H1 (cell line): ENCODE data around the gene MEGF11. TPM values are rescaled to one million over a fixed set of nuclear protein-coding genes. Genes with fewer than 3 reads are reported as not detected.

Experiments
- CTCF ChIA-PET: fragments of 300-600 bp; sonication (Branson Sonifier 250); formaldehyde crosslinking; loops from one replicate; lab custom pipeline; 2021; ENCODE audit not compliant: partially characterized antibody; lab: Charles Lee
- POLR2A ChIA-PET: fragments of 300-600 bp; sonication (Branson Sonifier 250); formaldehyde crosslinking; loops from one replicate; lab custom pipeline; 2021; ENCODE audit warnings: inconsistent platforms; ENCODE audit not compliant: partially characterized antibody; lab: Charles Lee
- DNase-seq, 2 experiments: peaks; one replicate each; pipeline versions ENCODE4 v3.0.0 to v3.0.0-alpha.2; 2010 to 2022; ENCODE audit warnings: low spot score in 2 of 2, low read depth in 1 of 2, mixed read lengths in 1 of 2
- FAIRE-seq: peaks from 2 replicates; lab custom pipeline; 2011; peaks lifted over from hg19 to GRCh38; lab: Jason Lieb, UNC
- H2AFZ ChIP-seq: 2 replicates; pipeline ENCODE4 v1.8.1; 2012; ENCODE audit warnings: low read length, inconsistent platforms
- H2AK5ac ChIP-seq: 2 replicates; pipeline ENCODE4 v1.6.1; 2013; ENCODE audit warnings: low read depth, low read length
- H2BK120ac ChIP-seq: replicated peaks from 2 replicates; pipeline ENCODE3; 2013; ENCODE audit warnings: low read depth, low read length, inconsistent platforms
- H2BK12ac ChIP-seq: 2 replicates; pipeline ENCODE4 v1.6.1; 2013; ENCODE audit warnings: low read depth, low read length
- H2BK15ac ChIP-seq: 2 replicates; pipeline ENCODE4 v1.6.1; 2013; ENCODE audit warnings: low read length
- H2BK20ac ChIP-seq: 2 replicates; pipeline ENCODE4 v1.6.1; 2013; ENCODE audit warnings: low read length
- H2BK5ac ChIP-seq: 2 replicates; pipeline ENCODE4 v1.6.1; 2013; ENCODE audit warnings: low read depth, low read length
- H3K14ac ChIP-seq: 2 replicates; pipeline ENCODE4 v1.6.1; 2013; ENCODE audit warnings: inconsistent platforms; ENCODE audit not compliant: insufficient read length
- H3K18ac ChIP-seq: 2 replicates; pipeline ENCODE4 v1.6.1; 2013; ENCODE audit warnings: low read length; ENCODE audit errors: extremely low read depth
- H3K23ac ChIP-seq: 2 replicates; pipeline ENCODE4 v1.6.1; 2013; ENCODE audit warnings: inconsistent platforms; ENCODE audit not compliant: insufficient read length
- H3K23me2 ChIP-seq: 2 replicates; pipeline ENCODE4 v1.6.1; 2013; ENCODE audit warnings: low read depth, low read length
- H3K27ac ChIP-seq: 2 replicates; pipeline ENCODE4 v1.6.1; 2011; ENCODE audit warnings: low read depth, low read length, inconsistent platforms
- H3K27me3 ChIP-seq, 4 experiments: replicated peaks in 1 of 4; 1 replicate in 1 of 4; 2 replicates in 3 of 4; pipeline versions ENCODE4 v1.6.1 to v1.8.1; 2011 to 2013; ENCODE audit warnings: low read length in 3 of 4, mild to moderate bottlenecking in 3 of 4, inconsistent platforms in 2 of 4, mixed read lengths in 2 of 4, moderate library complexity in 1 of 4; ENCODE audit not compliant: control insufficient read depth in 3 of 4, insufficient read depth in 3 of 4; ENCODE audit errors: extremely low read depth in 1 of 4
- H3K36me3 ChIP-seq, 4 experiments: 2 replicates each; pipeline versions ENCODE4 v1.6.1 to v1.8.1; 2011 to 2013; ENCODE audit warnings: mild to moderate bottlenecking in 4 of 4, low read length in 3 of 4, moderate library complexity in 2 of 4, control low read depth in 1 of 4, inconsistent platforms in 1 of 4; ENCODE audit not compliant: insufficient read depth in 4 of 4, control insufficient read depth in 2 of 4
- H3K4ac ChIP-seq: replicated peaks from 2 replicates; pipeline ENCODE3; 2013; ENCODE audit warnings: low read length, low read depth, mixed read lengths, inconsistent platforms; ENCODE audit not compliant: insufficient read length
- H3K4me1 ChIP-seq, 4 experiments: replicated peaks in 1 of 4; 1 replicate in 1 of 4; 2 replicates in 3 of 4; pipeline versions ENCODE4 v1.6.1 to v1.8.1; 2011 to 2013; ENCODE audit warnings: low read length in 3 of 4, inconsistent platforms in 2 of 4, mixed read lengths in 1 of 4; ENCODE audit not compliant: insufficient read depth in 4 of 4, control insufficient read depth in 3 of 4
- H3K4me2 ChIP-seq, 2 experiments: 2 replicates each; pipeline versions ENCODE4 v1.6.1 to v1.8.1; 2011 to 2013; ENCODE audit warnings: low read depth in 2 of 2, low read length in 2 of 2, control low read depth in 1 of 2, inconsistent platforms in 1 of 2, mild to moderate bottlenecking in 1 of 2; ENCODE audit not compliant: insufficient read depth in 1 of 2
- H3K4me3 ChIP-seq, 4 experiments: fragments of 200-600, 300-600 bp in 1 of 4; sonication (generic), shearing (Covaris generic), sonication (Bioruptor Twin) in 1 of 4; 2 replicates each; pipeline versions ENCODE4 v1.5.1 to v1.8.1; 2011 to 2016; ENCODE audit warnings: low read length in 4 of 4, low read depth in 3 of 4, control low read depth in 2 of 4, inconsistent platforms in 2 of 4, mild to moderate bottlenecking in 2 of 4, mixed read lengths in 1 of 4, moderate library complexity in 1 of 4; ENCODE audit not compliant: insufficient read depth in 2 of 4; ENCODE audit errors: extremely low read depth in 1 of 4
- H3K56ac ChIP-seq: replicated peaks from 2 replicates; pipeline ENCODE3; 2013; ENCODE audit warnings: low read depth, mild to moderate bottlenecking, mixed read lengths, low read length, inconsistent platforms; ENCODE audit not compliant: insufficient read length
- H3K79me1 ChIP-seq: 2 replicates; pipeline ENCODE4 v1.6.1; 2013; ENCODE audit warnings: low read depth, low read length, control low read depth
- H3K79me2 ChIP-seq, 2 experiments: 2 replicates each; pipeline versions ENCODE4 v1.6.1 to v1.8.1; 2012 to 2013; ENCODE audit warnings: low read length in 2 of 2, mild to moderate bottlenecking in 2 of 2, inconsistent platforms in 1 of 2; ENCODE audit not compliant: insufficient read depth in 2 of 2, control insufficient read depth in 1 of 2
- H3K9ac ChIP-seq, 4 experiments: replicated peaks in 1 of 4; 1 replicate in 1 of 4; 2 replicates in 3 of 4; pipeline versions ENCODE4 v1.6.1 to v1.8.1; 2011 to 2013; ENCODE audit warnings: low read depth in 3 of 4, low read length in 3 of 4, control low read depth in 2 of 4, mild to moderate bottlenecking in 2 of 4, moderate library complexity in 2 of 4, inconsistent platforms in 1 of 4; ENCODE audit errors: extremely low read depth in 1 of 4
- H3K9me3 ChIP-seq, 2 experiments: 2 replicates each; pipeline versions ENCODE4 v1.6.1 to v1.8.1; 2012 to 2013; ENCODE audit warnings: mild to moderate bottlenecking in 2 of 2, moderate library complexity in 2 of 2, control low read depth in 1 of 2, inconsistent platforms in 1 of 2, low read depth in 1 of 2, low read length in 1 of 2, mixed read lengths in 1 of 2; ENCODE audit not compliant: insufficient read depth in 2 of 2
- H4K20me1 ChIP-seq, 2 experiments: replicated peaks in 1 of 2; 2 replicates each; pipeline versions ENCODE3 to v1.8.1; 2011 to 2013; ENCODE audit warnings: inconsistent platforms in 2 of 2, low read length in 2 of 2, mild to moderate bottlenecking in 1 of 2; ENCODE audit not compliant: insufficient read depth in 2 of 2, control insufficient read depth in 1 of 2
- H4K5ac ChIP-seq: 2 replicates; pipeline ENCODE4 v1.6.1; 2013; ENCODE audit warnings: low read length, low read depth, mixed read lengths, inconsistent platforms; ENCODE audit not compliant: insufficient read length
- H4K8ac ChIP-seq: 2 replicates; pipeline ENCODE4 v1.8.0; 2013; ENCODE audit warnings: mild to moderate bottlenecking, moderate library complexity, low read length, inconsistent platforms; ENCODE audit not compliant: insufficient read depth; ENCODE audit errors: extremely low read depth
- H4K91ac ChIP-seq: replicated peaks from 2 replicates; pipeline ENCODE3; 2013; ENCODE audit warnings: low read length, mixed read lengths, inconsistent platforms; ENCODE audit not compliant: insufficient read length
- ASH2L ChIP-seq: fragments of 200-600, 300-600 bp; sonication (generic); IDR thresholded peaks from one replicate; pipeline ENCODE4 v1.7.1; 2017; ENCODE audit warnings: low read length
- RAD21 ChIP-seq, 2 experiments: IDR thresholded peaks in 1 of 2; conservative IDR thresholded peaks in 1 of 2; 2 replicates each; pipeline ENCODE4 v1.6.1; 2011; ENCODE audit warnings: low read depth in 2 of 2, low read length in 2 of 2, improper control_type of control experiment in 1 of 2, inconsistent platforms in 1 of 2, mild to moderate bottlenecking in 1 of 2, moderate library complexity in 1 of 2
- WGBS, 2 experiments: shearing (Covaris generic) in 1 of 2; methylation state at CpG; one replicate each; pipeline versions ENCODE4 v1.1.6 to v1.1.7; 2013 to 2015; ENCODE audit warnings: low lambda C conversion rate in 2 of 2, mixed read lengths in 2 of 2, inconsistent platforms in 1 of 2, low coverage in 1 of 2, missing lambda C conversion rate in 1 of 2; ENCODE audit not compliant: insufficient replicate concordance in 2 of 2, insufficient coverage in 1 of 2, insufficient read length in 1 of 2; ENCODE audit errors: extremely low coverage in 1 of 2, missing lambda C conversion rate in 1 of 2; 5-methylcytosine and 5-hydroxymethylcytosine counted together
- polyA plus RNA-seq, 7 experiments: library from polyadenylated mRNA; depleted of rRNA in 3 of 7; stranded (reverse) in 5 of 7; unstranded in 2 of 7; fragments of >200 nt in 5 of 7; fragments of 200-250 nt in 2 of 7; gene quantifications; 1 replicate in 5 of 7; 2 replicates in 1 of 7; 4 replicates in 1 of 7; pipeline versions ENCODE4 v1.2.1 to v1.2.3, GENCODE V29; 2011 to 2013; ENCODE audit warnings: missing spikeins in 2 of 7, mixed read lengths in 2 of 7
- total RNA-seq: library from RNA; stranded (reverse); fragmentation: NEBNext Ultra II Directional; extraction: Animal tissue kit (Norgen Biotek cat#: 25700); gene quantifications from 2 replicates; pipeline ENCODE4 v1.2.1, GENCODE V29; 2021

MEGF11 gene
- total and polyA plus RNA-seq, 2 of the 8 experiments (the other 6 are each of a cell fraction or from before 2014, with no cell fraction given), result 4.4 to 4.8 TPM

DNA sequence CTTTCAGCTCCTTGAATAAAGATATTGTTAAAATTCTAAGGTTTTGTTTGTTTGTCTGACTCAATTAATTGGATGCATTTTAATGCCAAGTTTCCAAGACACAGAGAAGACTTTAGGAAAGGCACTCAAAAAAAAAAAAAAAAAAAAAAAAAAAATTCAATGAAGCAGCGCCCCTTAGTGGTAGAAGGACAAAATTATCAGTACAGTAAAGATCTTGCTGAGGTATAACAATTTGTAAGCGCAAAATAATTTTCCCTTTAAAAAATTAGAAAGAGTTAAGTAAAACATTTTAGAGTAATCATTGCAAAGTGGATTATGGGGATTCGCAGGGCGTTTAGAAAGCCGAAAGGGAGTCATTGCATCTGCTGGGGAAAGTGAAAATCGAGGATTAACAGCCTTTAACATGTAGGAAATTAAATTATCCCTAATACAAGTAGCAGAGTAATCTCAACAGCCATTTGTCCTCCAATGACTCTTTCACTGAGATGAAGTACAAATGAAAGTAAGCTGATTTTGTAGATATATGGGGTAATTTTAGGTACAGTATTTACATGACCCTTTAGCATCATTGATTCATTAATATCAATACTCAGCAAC lies 34.0 kb upstream of the MEGF11 start:
- CTCF ChIA-PET, result interaction anchor here (0.6 to 3.3 kb wide), 31 partner anchors 9 to 425 kb away, joined by 3 to 17 read pairs (median 4); no protein-coding TSS in a partner anchor
- no peak for FAIRE-seq
- no peak overlapping the region for H2AFZ ChIP-seq
- TF ChIP-seq RAD21 (IDR thresholded peaks at IDR 0.05 in 1 of 2, conservative IDR thresholded peaks at IDR 0.05 in 1 of 2; ENCODE audit: low read depth in 2 of 2, low read length in 2 of 2), result peak in 1 of 2 experiments; percentile 57
- TF ChIP-seq ASH2L, result no peak

More for the DNA sequence above, 34.0 kb upstream of the MEGF11 start:
- H2BK5ac ChIP-seq, result no peak overlapping the region
- no peaks in the 10 kb centered on the region for H3K79me2 ChIP-seq
- H2BK15ac ChIP-seq, result no peak overlapping the region
- no peak overlapping the region for H2BK120ac ChIP-seq
- no peak for DNase-seq
- no peaks in the 10 kb centered on the region for H3K79me1 ChIP-seq
- H4K8ac ChIP-seq, result no peak overlapping the region
- H3K9me3 ChIP-seq, result no peaks in the 10 kb centered on the region
- H4K5ac ChIP-seq, result no peak overlapping the region
- H2BK20ac ChIP-seq, result no peak overlapping the region
- no peak overlapping the region for H2AK5ac ChIP-seq
- H4K91ac ChIP-seq, result no peak overlapping the region
- H3K23me2 ChIP-seq, result no peaks in the 10 kb centered on the region
- H3K36me3 ChIP-seq, result no peaks in the 10 kb centered on the region
- no peak overlapping the region for H3K9ac ChIP-seq
- no peak overlapping the region for H3K27ac ChIP-seq
- no peak overlapping the region for H3K56ac ChIP-seq
- H3K18ac ChIP-seq, result no peak overlapping the region
- no peaks in the 10 kb centered on the region for H3K27me3 ChIP-seq
- H3K23ac ChIP-seq, result no peak overlapping the region
- POLR2A ChIA-PET, result no interaction called here
- H3K4me1 ChIP-seq, result no peaks in the 10 kb centered on the region
- no peak overlapping the region for H3K4me2 ChIP-seq
- no peak overlapping the region for H2BK12ac ChIP-seq
- no peak overlapping the region for H3K4me3 ChIP-seq
- WGBS, 2 experiments, result 18% methylated on average over 6 of the region's 6 CpGs; no CpG with 5 or more reads in 1 of the 2 experiments
- H4K20me1 ChIP-seq, result no peaks in the 10 kb centered on the region
- no peak overlapping the region for H3K4ac ChIP-seq
- no peak overlapping the region for H3K14ac ChIP-seq
